GM13977 (cell line): ENCODE results near the gene SPOCD1.

ENCODE experiments used
- DNase-seq: peaks from one replicate; pipeline ENCODE4 v3.0.0; 2012; ENCODE audit warnings: low spot score
- CTCF ChIP-seq: IDR thresholded peaks from 2 replicates; pipeline ENCODE4 v1.5.1; 2012; ENCODE audit warnings: mild to moderate bottlenecking, control low read depth; ENCODE audit not compliant: insufficient read depth; ENCODE audit errors: extremely low read depth, missing control alignments
- in situ Hi-C: fragments of 300-500 bp; cut with MboI; formaldehyde crosslinking; loops from one replicate; pipeline ENCODE4 v1.12.0; 2022; ENCODE audit warnings: low sequenced_read_pairs, low pct_unique_long_range_greater_than_20kb, mixed read lengths, inconsistent platforms; ENCODE audit not compliant: unreplicated experiment

Gene SPOCD1

GRCh38 chr1:31790140-31790539 lies 25.7 kb downstream of the SPOCD1 start:
- DNase-seq: no peak
- in situ Hi-C loops: no loop called here
- TF ChIP-seq CTCF: no peak

GRCh38 chr1:31789259-31790065 lies 26.4 kb downstream of the SPOCD1 start:
- peak; percentile 100 for TF ChIP-seq CTCF
- DNase-seq: peak; percentile 95
- in situ Hi-C loops: no loop called here

GRCh38 chr1:31788825-31789256 lies 27.0 kb downstream of the SPOCD1 start:
- in situ Hi-C loops: no loop called here
- no peak for TF ChIP-seq CTCF
- DNase-seq: no peak

GRCh38 chr1:31788138-31788824 lies 27.5 kb downstream of the SPOCD1 start:
- peak; percentile 97 for DNase-seq
- TF ChIP-seq CTCF: no peak
- in situ Hi-C loops: no loop called here

- DNase-seq: no peak
- no peak for TF ChIP-seq CTCF
- in situ Hi-C loops: no loop called here
Measured at GRCh38 chr1:31787786-31788137, 28.1 kb downstream of the SPOCD1 start.

- TF ChIP-seq CTCF: no peak
- no peak for DNase-seq
- in situ Hi-C loops: no loop called here
Measured at GRCh38 chr1:31787261-31787660, 28.6 kb downstream of the SPOCD1 start.
